GM12874 (cell line): ENCODE data around the gene MRPS5.

ENCODE experiments used
- TF ChIP-seq, protein P1 (sequence below): IDR thresholded peaks from 2 replicates; pipeline ENCODE4 v1.5.1; 2011; ENCODE audit warnings: low read depth, mild to moderate bottlenecking, control low read depth, low read length, moderate library complexity; ENCODE audit not compliant: insufficient read depth

The MRPS5 gene

DNA sequence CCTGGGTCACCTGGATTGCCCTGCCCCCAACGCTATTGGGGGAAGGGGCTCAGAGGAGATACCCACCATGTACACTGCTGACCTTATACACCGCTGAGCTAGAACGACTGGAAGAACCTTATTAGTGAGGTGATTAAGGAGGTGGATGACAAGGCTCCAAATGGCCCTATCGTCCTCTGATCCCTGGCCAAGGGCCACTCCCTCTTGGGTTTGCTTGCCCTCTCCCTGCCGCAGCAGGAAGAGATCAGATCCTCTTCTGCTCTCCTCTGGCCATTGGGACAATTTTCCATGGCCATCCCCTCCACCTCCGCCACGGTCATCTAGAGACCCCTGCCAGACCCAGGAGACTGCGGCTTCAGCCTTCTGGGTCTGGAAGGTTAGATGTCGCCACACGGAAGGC is 36.8 kb upstream of the MRPS5 start:
- TF ChIP-seq, protein P1, sequence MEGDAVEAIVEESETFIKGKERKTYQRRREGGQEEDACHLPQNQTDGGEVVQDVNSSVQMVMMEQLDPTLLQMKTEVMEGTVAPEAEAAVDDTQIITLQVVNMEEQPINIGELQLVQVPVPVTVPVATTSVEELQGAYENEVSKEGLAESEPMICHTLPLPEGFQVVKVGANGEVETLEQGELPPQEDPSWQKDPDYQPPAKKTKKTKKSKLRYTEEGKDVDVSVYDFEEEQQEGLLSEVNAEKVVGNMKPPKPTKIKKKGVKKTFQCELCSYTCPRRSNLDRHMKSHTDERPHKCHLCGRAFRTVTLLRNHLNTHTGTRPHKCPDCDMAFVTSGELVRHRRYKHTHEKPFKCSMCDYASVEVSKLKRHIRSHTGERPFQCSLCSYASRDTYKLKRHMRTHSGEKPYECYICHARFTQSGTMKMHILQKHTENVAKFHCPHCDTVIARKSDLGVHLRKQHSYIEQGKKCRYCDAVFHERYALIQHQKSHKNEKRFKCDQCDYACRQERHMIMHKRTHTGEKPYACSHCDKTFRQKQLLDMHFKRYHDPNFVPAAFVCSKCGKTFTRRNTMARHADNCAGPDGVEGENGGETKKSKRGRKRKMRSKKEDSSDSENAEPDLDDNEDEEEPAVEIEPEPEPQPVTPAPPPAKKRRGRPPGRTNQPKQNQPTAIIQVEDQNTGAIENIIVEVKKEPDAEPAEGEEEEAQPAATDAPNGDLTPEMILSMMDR: no peak

DNA sequence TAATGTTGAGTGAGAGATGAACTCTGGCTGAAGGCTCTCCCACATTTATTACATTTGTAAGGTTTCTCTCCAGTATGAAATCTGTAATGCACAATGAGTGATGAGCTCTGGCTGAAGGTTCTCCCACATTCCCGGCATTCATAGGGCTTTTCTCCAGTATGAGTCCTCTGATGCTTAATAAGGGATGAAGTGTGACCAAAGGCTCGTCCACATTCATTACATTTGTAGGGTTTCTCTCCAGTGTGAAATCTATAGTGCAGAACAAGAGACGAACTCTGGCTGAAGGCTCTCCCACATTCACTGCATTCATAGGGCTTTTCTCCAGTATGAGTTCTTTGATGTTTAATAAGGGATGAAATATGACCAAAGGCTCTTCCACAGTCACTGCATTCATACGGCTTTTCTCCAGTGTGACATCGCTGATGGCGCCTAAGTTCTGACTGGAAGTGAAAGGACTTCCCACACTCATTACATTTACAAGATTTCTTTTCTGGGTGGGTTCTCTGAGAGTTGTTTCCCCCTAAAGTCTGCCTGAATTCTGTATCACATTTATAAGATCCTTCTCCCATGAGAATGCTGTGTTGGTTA is 27.9 kb upstream of the MRPS5 start:
- TF ChIP-seq, protein P1: no peak

DNA sequence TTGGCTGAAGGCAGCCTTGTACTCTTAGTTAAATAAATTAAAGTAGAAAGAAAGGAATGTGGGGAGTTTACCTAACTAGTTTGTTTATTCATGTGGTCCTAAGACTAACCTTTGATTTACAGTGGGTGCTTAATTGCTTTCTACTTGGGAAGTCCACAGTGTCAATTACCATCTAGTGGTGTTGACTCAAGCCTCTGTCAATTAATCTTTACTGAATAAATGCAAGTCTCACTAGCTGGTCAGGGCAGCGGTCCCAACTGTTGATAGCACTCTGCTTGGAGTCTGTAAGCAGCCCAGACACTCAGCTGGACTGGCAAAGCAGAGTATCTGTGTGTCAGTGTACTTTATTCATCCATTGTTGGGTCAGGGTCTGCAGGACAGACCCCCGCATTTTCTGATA is 22.2 kb upstream of the MRPS5 start:
- TF ChIP-seq, protein P1: no peak

DNA sequence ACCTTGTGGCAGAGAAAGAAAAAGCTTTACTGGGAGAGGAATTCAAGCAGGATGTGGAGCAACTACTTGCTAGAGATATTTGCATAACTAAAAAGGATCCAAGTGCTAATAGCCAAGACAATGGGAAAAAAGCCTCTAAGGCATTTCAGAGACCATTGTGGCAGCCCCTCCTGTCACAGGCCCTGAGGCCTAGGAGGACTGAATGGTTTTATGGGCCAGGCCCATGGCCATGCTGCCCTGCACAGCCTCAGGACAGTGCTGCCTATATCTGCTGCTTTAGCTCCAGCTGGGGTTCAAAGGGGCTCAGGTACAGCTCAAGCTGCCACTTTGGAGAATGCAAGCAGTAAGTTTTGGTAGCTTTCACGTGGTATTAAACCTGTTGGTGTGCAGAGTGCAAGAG is 17.1 kb upstream of the MRPS5 start:
- TF ChIP-seq, protein P1: no peak

DNA sequence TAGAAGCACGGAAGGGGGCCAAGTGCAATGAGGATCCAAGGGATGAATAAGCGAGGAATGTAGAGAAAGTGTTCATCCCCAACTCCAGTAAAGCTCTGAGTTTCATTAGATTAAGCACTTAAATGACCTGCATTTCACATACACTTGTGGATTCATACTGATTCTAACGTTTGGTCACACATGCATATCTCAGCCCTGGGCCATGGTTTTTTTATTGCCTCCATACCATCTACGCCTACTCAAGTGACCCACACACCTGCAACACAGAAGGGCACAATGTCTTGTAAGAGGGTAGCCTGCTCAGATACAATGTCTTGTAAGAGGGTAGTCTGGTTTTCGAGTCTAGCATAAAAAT is 566 bp upstream of the MRPS5 start:
- TF ChIP-seq, protein P1: no peak

DNA sequence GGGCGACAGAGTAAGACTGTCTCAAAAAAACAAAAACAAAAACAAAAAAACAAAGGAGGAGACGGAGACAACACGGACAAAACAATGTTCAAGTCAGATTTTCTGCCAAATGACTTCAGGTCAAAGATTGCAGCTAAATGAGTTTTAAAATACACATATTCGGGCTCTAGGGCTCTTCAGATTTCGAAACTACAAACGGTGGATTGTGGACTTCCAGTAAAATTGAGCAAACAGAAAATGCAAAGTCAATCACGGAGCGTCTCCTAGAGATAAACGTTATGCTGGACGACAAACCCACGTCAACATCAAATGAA is 558 bp downstream of the MRPS5 start:
- TF ChIP-seq, protein P1: no peak

DNA sequence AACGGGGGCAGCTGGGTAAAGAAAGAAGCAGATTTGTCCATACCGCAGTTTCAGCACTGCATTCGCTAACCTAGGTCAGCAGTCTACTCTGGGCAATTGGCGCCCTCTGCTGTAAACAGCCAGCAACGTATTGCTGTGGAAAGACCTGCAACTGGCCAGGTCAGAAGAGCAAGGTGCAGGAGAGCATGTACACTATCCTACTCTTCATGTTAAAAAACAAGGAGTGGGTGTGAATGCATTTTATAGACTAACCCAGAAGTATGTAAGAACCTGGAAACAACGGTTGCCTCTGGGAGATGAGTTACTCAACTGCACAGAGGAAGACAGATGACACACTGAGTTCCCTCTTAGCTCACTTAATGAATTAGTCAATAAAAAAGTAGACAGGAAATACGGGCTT is 6.2 kb downstream of the MRPS5 start:
- TF ChIP-seq, protein P1: peak; percentile 68

DNA sequence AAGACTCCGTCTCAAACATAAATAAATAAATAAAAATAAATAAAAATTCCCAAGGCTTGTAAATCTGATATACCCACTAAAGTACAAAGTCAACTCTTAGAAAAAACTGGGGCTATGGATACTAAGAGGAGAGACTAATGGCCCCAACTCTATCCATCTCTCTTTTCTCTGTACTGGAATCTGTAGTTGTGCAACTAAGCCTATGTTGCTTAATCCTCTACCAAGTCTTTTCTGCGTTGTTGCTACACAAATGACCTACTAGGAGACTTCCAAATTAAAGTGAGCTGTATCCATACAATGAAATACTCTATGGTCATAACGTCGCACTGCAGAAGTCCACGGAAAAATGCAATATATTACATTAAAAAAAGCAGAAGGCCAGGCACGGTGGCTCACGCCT is 8.1 kb downstream of the MRPS5 start:
- TF ChIP-seq, protein P1: no peak
